GM18867 (cell line): Measurements from ENCODE around the gene IGFL1.
"Not testable (repeated sequence)": the region's sequence is repeated elsewhere in the genome, so short reads cannot be mapped to it uniquely, and the experiment has no call there.

Source experiments
- ATAC-seq: cut with Tn5 transposase; IDR thresholded peaks from one replicate; pipeline ENCODE4 v1.9.1; 2021; ENCODE audit warnings: mild to moderate bottlenecking, moderate library complexity; ENCODE audit not compliant: unreplicated experiment

IGFL1 gene

GRCh38 chr19:46264801-46265200 lies 35.3 kb downstream of the IGFL1 start:
- ATAC-seq, result not testable (repeated sequence)

GRCh38 chr19:46265217-46265828 lies 35.8 kb downstream of the IGFL1 start:
- ATAC-seq, result no peak

GRCh38 chr19:46269101-46269500 lies 39.6 kb downstream of the IGFL1 start:
- ATAC-seq, result no peak

- ATAC-seq, result no peak
Observed at GRCh38 chr19:46270521-46271256, 41.1 kb downstream of the IGFL1 start.

GRCh38 chr19:46271481-46272197 lies 42.1 kb downstream of the IGFL1 start:
- ATAC-seq, result no peak

- not testable (repeated sequence) for ATAC-seq
Observed at GRCh38 chr19:46273931-46274330, 44.4 kb downstream of the IGFL1 start.

GRCh38 chr19:46279177-46279576 lies 49.6 kb downstream of the IGFL1 start:
- ATAC-seq, result no peak
